ENCODE measurements around the gene MYL5. TPM values are rescaled to one million over a fixed set of nuclear protein-coding genes. Genes with fewer than 3 reads are reported as not detected.
"Not testable (repeated sequence)": the region's sequence is repeated elsewhere in the genome, so short reads cannot be mapped to it uniquely, and the experiment has no call there.

MYL5 gene
- total RNA-seq, 3 donors from 2014 or later = 26.1 to 52.5 (median 50.7) TPM

DNA sequence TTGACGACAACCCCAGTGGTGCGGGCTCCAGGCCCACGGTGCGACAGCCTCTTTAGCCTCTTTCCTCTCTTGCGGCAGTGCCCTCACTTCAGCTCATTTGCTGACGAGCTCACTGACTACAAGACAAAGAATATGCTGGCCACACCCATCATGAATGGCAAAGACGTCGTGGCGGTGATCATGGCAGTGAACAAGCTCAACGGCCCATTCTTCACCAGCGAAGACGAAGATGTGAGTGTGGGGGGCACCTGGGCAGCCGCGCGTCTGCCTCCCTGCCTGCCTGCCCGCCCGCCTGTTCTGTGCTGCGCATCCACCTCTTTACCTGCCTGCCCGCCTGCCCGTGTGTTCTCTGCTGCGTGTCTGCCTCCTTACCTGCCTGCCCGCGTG, 39.8 kb upstream of the MYL5 start:
- H3K4me1 ChIP-seq (ENCODE audit: low read depth) = no peaks in the 10 kb centered on the region
- intact Hi-C loops (cut with DNase I, micrococcal nuclease) = no loop called here
- H3K36me3 ChIP-seq (ENCODE audit: low read depth) = no peaks in the 10 kb centered on the region
- H3K9me3 ChIP-seq = no peaks in the 10 kb centered on the region
- TF ChIP-seq, protein P1, sequence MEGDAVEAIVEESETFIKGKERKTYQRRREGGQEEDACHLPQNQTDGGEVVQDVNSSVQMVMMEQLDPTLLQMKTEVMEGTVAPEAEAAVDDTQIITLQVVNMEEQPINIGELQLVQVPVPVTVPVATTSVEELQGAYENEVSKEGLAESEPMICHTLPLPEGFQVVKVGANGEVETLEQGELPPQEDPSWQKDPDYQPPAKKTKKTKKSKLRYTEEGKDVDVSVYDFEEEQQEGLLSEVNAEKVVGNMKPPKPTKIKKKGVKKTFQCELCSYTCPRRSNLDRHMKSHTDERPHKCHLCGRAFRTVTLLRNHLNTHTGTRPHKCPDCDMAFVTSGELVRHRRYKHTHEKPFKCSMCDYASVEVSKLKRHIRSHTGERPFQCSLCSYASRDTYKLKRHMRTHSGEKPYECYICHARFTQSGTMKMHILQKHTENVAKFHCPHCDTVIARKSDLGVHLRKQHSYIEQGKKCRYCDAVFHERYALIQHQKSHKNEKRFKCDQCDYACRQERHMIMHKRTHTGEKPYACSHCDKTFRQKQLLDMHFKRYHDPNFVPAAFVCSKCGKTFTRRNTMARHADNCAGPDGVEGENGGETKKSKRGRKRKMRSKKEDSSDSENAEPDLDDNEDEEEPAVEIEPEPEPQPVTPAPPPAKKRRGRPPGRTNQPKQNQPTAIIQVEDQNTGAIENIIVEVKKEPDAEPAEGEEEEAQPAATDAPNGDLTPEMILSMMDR (IDR thresholded peaks at IDR 0.05) = no peak
- ATAC-seq (no peak), DNase-seq (peak in 1 of 3 donors; percentile 33)
- no peak overlapping the region for H3K4me3 ChIP-seq

DNA sequence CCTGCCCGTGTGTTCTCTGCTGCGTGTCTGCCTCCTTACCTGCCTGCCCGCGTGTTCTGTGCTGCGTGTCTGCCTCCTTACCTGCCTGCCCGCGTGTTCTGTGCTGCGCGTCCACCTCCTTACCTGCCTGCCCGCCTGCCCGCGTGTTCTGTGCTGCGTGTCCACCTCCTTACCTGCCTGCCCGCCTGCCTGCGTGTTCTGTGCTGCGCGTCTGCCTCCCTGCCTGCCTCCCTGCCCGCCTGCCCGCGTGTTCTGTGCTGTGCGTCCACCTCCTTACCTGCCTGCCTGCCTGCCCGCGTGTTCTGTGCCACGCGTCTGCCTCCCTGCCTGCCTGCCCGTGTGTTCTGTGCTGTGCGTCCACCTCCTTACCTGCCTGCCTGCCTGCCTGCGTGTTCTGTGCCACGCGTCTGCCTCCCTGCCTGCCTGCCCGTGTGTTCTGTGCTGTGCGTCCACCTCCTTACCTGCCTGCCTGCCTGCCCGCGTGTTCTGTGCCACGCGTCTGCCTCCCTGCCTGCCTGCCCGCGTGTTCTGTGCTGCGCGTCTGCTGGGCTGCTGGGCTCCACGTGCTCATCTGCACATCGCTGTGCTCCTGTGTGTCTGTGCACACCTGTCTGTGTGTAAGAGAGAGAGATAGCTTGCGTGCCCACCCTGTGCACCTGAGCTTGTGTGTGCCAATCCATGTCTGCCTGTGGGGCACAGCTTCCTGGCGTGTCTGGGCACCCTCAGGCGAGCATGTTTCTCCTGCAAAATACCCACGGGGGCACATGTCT, 39.1 kb upstream of the MYL5 start:
- peak in 1 of 3 donors; percentile 28 for DNase-seq
- H3K4me3 ChIP-seq; intact Hi-C loops (cut with DNase I, micrococcal nuclease); H3K4me1 ChIP-seq (ENCODE audit: low read depth); H3K9me3 ChIP-seq; ATAC-seq; H3K36me3 ChIP-seq (ENCODE audit: low read depth): not testable (repeated sequence)

DNA sequence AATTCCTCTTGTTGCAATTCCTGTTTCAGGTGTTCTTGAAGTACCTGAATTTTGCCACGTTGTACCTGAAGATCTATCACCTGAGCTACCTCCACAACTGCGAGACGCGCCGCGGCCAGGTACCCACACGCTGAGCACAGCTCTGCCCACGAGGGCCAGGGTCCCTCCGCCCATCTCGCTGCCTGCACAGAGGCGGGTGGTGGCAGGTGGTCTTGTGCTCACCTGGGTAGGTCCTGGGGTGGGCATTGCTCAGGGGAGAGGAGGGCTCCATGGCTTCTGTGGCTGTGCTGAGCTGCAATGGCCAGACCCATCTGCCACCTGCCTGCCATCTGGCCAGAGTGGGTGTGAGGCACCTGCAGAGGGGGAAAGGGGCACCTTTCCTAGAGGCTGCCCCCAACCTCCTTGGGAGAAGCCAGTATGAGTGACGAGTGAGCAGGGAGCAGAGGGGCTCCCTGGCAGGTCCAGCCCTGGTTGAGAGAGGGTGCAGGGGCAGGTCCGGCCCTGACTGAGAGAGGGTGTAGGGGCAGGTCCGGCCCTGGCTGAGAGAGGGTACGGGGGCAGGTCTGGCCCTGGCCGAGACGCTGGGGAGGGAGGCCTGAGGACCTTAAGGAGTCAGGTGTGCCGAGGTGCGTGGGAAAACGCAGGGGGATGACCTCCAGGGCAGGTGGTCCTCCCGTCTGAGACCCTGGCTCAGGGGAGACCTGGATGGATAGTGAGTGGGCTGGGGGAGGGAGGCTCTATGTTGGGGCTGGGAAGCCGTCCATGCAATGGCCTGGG, 38.3 kb upstream of the MYL5 start:
- Histone ChIP-seq H3K36me3 (ENCODE audit: low read depth) (no peaks in the 10 kb centered on the region), H3K4me1 (ENCODE audit: low read depth) (no peaks in the 10 kb centered on the region), H3K4me3 (no peak overlapping the region), H3K9me3 (no peaks in the 10 kb centered on the region)
- TF ChIP-seq, protein P1 (IDR thresholded peaks at IDR 0.05) = no peak
- ATAC-seq (no peak), DNase-seq (peak in 1 of 3 donors; percentile 40)
- intact Hi-C loops (cut with DNase I, micrococcal nuclease) = no loop called here

DNA sequence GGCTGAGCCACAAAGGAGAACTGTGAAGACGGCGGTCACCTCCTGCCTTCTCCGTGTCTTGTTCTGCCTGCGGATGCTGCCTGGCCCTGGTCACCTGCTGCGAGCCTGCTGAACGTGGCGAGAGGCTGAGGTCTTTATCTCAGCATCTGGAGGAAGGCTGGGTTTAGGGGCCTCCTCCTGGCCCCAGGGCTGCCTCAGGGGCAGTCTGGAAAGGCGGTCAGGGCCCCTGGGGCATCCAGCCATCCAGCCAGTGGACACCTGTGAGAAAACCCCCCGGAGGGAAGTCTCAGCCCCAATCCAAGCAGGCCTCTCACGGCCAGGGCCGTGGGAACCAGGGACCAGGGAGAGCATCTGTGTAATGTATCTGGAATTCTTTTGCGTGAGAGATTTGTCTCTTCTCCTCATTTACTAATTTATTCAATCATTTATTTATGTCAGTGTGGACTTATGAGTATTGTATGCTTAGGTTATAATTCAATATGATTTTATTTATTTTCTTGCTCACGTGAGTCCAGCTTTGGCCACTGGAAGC, 37.6 kb upstream of the MYL5 start:
- H3K4me1 ChIP-seq (ENCODE audit: low read depth) = no peaks in the 10 kb centered on the region
- ATAC-seq = no peak
- intact Hi-C loops (cut with DNase I, micrococcal nuclease) = no loop called here
- DNase-seq = no peak
- H3K9me3 ChIP-seq = no peaks in the 10 kb centered on the region
- no peaks in the 10 kb centered on the region for H3K36me3 ChIP-seq (ENCODE audit: low read depth)
- TF ChIP-seq, protein P1 (IDR thresholded peaks at IDR 0.05) = no peak
- H3K4me3 ChIP-seq = no peak overlapping the region

DNA sequence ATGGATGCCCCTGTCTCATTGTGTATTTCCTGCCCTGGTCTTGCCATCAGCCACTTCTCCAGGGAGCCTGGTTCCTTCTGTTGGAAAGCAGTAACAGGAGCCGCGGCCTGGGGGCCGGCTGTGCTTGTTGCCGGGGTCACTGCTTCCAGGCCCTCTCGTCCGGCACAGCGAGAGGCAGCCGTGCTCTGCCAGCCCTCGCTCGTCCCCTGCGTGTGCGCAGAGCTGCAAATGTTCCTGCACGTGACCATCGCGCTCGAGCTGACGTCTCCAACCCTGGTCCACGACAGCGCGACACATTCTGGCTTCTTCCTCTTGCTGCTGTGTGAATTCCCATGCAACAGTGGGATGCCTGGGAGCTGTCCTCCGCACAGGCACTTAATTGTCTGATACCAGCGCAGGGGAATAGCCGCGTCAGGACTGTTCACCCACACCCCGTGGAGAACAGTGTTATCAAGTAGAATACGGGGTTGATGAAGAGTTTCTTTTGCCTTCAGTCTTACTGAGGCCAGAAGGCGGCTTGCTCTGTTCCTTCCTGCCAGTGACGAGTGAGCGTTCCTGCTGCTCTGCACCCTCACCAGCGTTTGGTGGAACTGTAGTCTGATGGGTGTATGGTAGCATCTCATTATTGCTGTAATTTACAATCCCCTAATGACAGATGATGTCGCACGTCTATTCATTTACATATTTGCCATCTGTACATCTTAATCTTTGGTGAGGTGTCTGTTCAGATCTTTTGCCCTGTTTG, 36.6 kb upstream of the MYL5 start:
- DNase-seq (peak in 1 of 3 donors; percentile 31), ATAC-seq (no peak)
- intact Hi-C loops (cut with DNase I, micrococcal nuclease) = no loop called here
- H3K4me1 ChIP-seq (ENCODE audit: low read depth) = no peaks in the 10 kb centered on the region
- TF ChIP-seq, protein P1 (IDR thresholded peaks at IDR 0.05) = no peak
- no peaks in the 10 kb centered on the region for H3K36me3 ChIP-seq (ENCODE audit: low read depth)
- H3K9me3 ChIP-seq = peaks cover 4% of the 10 kb centered on the region
- no peak overlapping the region for H3K4me3 ChIP-seq

DNA sequence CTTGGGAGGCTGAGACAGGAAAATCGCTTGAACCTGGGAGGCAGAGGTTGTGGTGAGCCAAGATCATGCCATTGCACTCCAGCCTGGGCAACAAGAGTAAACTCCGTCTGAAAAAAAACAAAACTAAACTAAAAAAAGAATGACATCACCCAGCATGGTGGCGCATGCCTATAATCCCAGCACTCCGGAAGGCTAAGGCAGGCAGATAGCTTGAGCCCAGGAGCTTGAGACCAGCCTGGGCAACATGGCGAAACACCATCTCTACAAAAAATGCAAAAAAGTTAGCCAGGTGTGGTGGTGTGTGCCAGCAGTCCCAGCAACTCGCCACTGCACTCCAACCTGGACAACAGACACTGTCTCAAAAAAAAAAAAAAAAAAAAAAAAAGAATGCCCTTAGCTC, 32.0 kb upstream of the MYL5 start:
- H3K4me1 ChIP-seq (ENCODE audit: low read depth); DNase-seq; H3K4me3 ChIP-seq; H3K9me3 ChIP-seq; ATAC-seq; H3K36me3 ChIP-seq (ENCODE audit: low read depth); intact Hi-C loops (cut with DNase I, micrococcal nuclease): not testable (repeated sequence)
